GM19025 (cell line): ENCODE measurements around the gene PKIG.
"Not testable (repeated sequence)": the region's sequence is repeated elsewhere in the genome, so short reads cannot be mapped to it uniquely, and the experiment has no call there.

Experiments
- ATAC-seq: cut with Tn5 transposase; IDR thresholded peaks from one replicate; pipeline ENCODE4 v1.9.1; 2021; ENCODE audit warnings: mild to moderate bottlenecking, low read depth, moderate library complexity; ENCODE audit not compliant: unreplicated experiment

The PKIG gene

GRCh38 chr20:44571362-44571988 lies 10.9 kb upstream of the PKIG start:
- ATAC-seq = no peak

- no peak for ATAC-seq
Measured at GRCh38 chr20:44572551-44573500, 9.6 kb upstream of the PKIG start.

- ATAC-seq = no peak
Measured at GRCh38 chr20:44573501-44573869, 8.9 kb upstream of the PKIG start.

GRCh38 chr20:44574372-44574771 lies 8.0 kb upstream of the PKIG start:
- no peak for ATAC-seq

GRCh38 chr20:44576297-44576696 lies 6.1 kb upstream of the PKIG start:
- no peak for ATAC-seq

GRCh38 chr20:44579313-44580081 lies 2.9 kb upstream of the PKIG start:
- ATAC-seq = no peak

GRCh38 chr20:44580581-44581268 lies 1.7 kb upstream of the PKIG start:
- no peak for ATAC-seq

GRCh38 chr20:44581515-44581914 lies 864 bp upstream of the PKIG start:
- ATAC-seq = no peak

- ATAC-seq = no peak
Measured at GRCh38 chr20:44583157-44583556, 778 bp downstream of the PKIG start.

GRCh38 chr20:44584162-44584561 lies 1.8 kb downstream of the PKIG start:
- ATAC-seq = no peak

GRCh38 chr20:44585057-44585963 lies 2.9 kb downstream of the PKIG start:
- ATAC-seq = no peak

- peak; percentile 65 for ATAC-seq
Measured at GRCh38 chr20:44586289-44586911, 4.0 kb downstream of the PKIG start.

GRCh38 chr20:44587035-44587980 lies 4.9 kb downstream of the PKIG start:
- no peak for ATAC-seq

- not testable (repeated sequence) for ATAC-seq
Measured at GRCh38 chr20:44588321-44588720, 5.9 kb downstream of the PKIG start.

GRCh38 chr20:44589537-44589936 lies 7.2 kb downstream of the PKIG start:
- no peak for ATAC-seq

- ATAC-seq = no peak
Measured at GRCh38 chr20:44590980-44591778, 8.8 kb downstream of the PKIG start.

- no peak for ATAC-seq
Measured at GRCh38 chr20:44592366-44592765, 10.0 kb downstream of the PKIG start.
